Measurements from ENCODE around the gene RAB14. TPM values are rescaled to one million over a fixed set of nuclear protein-coding genes. Genes with fewer than 3 reads are reported as not detected.

RAB14 gene
- total RNA-seq, 2 experiments from 2014 or later, result 8.6 to 37.1 TPM

DNA sequence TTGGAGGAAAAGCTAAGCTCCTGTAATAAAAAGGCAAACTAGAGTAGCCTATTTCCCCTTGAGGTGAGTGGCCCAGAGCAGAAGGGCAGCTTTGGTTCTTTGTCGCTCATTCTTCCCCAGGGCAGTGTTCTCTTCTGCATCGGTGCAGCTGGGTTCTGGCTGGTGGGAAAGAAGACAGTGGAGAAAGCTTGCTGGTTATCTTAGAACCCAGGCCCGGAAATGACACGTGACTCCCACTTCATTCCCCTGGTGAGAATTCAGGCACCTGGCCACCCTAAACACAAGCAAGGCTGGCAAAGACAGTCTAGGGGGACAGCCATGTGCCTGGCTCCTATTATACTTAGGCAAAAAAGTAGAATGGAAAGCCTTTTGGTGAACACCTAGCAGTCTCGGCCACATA, 33.8 kb upstream of the RAB14 start:
- H2AFZ ChIP-seq (ENCODE audit: low read length), result no peak overlapping the region
- no peaks in the 10 kb centered on the region for H3K9me2 ChIP-seq (ENCODE audit: insufficient read depth, low read length)
- ChIA-PET CTCF (ENCODE audit: unreplicated experiment) (interaction anchor here (0.5 kb wide), 2 partner anchors 11 to 251 kb away, joined by 3 to 4 read pairs; no protein-coding TSS in a partner anchor), POLR2A (interaction anchor here (1.0 to 1.3 kb wide), 3 partner anchors 9 to 20 kb away, joined by 3 read pairs; no protein-coding TSS in a partner anchor)
- TF ChIP-seq EZH2phosphoT487 (IDR thresholded peaks at IDR 0.05; ENCODE audit: borderline replicate concordance, low read depth, low read length), result no peak
- TF ChIP-seq, protein P1, sequence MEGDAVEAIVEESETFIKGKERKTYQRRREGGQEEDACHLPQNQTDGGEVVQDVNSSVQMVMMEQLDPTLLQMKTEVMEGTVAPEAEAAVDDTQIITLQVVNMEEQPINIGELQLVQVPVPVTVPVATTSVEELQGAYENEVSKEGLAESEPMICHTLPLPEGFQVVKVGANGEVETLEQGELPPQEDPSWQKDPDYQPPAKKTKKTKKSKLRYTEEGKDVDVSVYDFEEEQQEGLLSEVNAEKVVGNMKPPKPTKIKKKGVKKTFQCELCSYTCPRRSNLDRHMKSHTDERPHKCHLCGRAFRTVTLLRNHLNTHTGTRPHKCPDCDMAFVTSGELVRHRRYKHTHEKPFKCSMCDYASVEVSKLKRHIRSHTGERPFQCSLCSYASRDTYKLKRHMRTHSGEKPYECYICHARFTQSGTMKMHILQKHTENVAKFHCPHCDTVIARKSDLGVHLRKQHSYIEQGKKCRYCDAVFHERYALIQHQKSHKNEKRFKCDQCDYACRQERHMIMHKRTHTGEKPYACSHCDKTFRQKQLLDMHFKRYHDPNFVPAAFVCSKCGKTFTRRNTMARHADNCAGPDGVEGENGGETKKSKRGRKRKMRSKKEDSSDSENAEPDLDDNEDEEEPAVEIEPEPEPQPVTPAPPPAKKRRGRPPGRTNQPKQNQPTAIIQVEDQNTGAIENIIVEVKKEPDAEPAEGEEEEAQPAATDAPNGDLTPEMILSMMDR (conservative IDR thresholded peaks at IDR 0.05; ENCODE audit: low read length), result no peak
- H3K9me3 ChIP-seq (ENCODE audit: low read length), result no peaks in the 10 kb centered on the region
- H3K4me3 ChIP-seq (ENCODE audit: low read depth, low read length, poor library complexity, severe bottlenecking), result no peak overlapping the region
- intact Hi-C loops (cut with micrococcal nuclease; ENCODE audit: unreplicated experiment), result no loop called here
- H3K36me3 ChIP-seq (ENCODE audit: insufficient read depth, low read length), result peaks cover 10% of the 10 kb centered on the region; the same call in 1 of the 2 replicates
- no peak overlapping the region for H3K27ac ChIP-seq (ENCODE audit: low read depth, low read length, poor library complexity, severe bottlenecking)
- H3K79me2 ChIP-seq (ENCODE audit: insufficient read depth, low read depth, low read length), result no peaks in the 10 kb centered on the region
- H3K4me1 ChIP-seq (ENCODE audit: insufficient read depth, low read length, poor library complexity, severe bottlenecking), result no peaks in the 10 kb centered on the region
- H3K4me2 ChIP-seq (ENCODE audit: low read length), result no peak overlapping the region
- no peak for DNase-seq (ENCODE audit: low spot score)
- no TSS peak for BruUV-seq (replicated peaks)
- no peaks in the 10 kb centered on the region for H4K20me1 ChIP-seq (ENCODE audit: insufficient read depth, low read length)

DNA sequence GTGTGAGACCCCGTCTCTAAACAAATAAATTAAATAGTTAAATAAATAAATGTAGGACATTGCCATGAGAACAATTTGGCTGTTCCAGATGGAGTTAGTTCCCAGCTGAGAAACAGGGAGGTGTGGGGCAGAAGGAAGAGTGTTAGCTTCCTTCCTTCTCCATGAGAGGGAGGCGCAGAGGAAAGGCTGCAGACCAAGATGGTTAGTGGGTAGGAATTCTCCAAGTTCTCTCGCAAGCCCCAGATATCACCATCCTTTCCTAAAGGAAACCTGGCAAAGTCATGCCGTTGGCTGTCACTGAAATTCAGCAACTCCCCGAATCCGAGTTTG, 33.1 kb upstream of the RAB14 start:
- no peak for DNase-seq (ENCODE audit: low spot score)
- TF ChIP-seq, protein P1 (conservative IDR thresholded peaks at IDR 0.05; ENCODE audit: low read length), result no peak
- no peak for TF ChIP-seq EZH2phosphoT487 (IDR thresholded peaks at IDR 0.05; ENCODE audit: borderline replicate concordance, low read depth, low read length)
- Histone ChIP-seq H3K4me2 (ENCODE audit: low read length) (no peak overlapping the region), H3K36me3 (ENCODE audit: insufficient read depth, low read length) (peaks cover 10% of the 10 kb centered on the region; the same call in 1 of the 2 replicates), H3K27ac (ENCODE audit: low read depth, low read length, poor library complexity, severe bottlenecking) (no peak overlapping the region), H3K79me2 (ENCODE audit: insufficient read depth, low read depth, low read length) (no peaks in the 10 kb centered on the region), H3K4me3 (ENCODE audit: low read depth, low read length, poor library complexity, severe bottlenecking) (no peak overlapping the region), H4K20me1 (ENCODE audit: insufficient read depth, low read length) (no peaks in the 10 kb centered on the region), H3K9me3 (ENCODE audit: low read length) (no peaks in the 10 kb centered on the region), H3K9me2 (ENCODE audit: insufficient read depth, low read length) (no peaks in the 10 kb centered on the region), H3K4me1 (ENCODE audit: insufficient read depth, low read length, poor library complexity, severe bottlenecking) (no peaks in the 10 kb centered on the region), H2AFZ (ENCODE audit: low read length) (no peak overlapping the region)
- POLR2A ChIA-PET, result interaction anchor here (1.0 to 1.3 kb wide), 2 partner anchors 8 to 19 kb away, joined by 3 read pairs; no protein-coding TSS in a partner anchor
- no TSS peak for BruUV-seq (replicated peaks)
- CTCF ChIA-PET (ENCODE audit: unreplicated experiment), result interaction anchor here (0.5 kb wide), 1 partner anchor 250 kb away, joined by 3 read pairs; no protein-coding TSS in a partner anchor
- intact Hi-C loops (cut with micrococcal nuclease; ENCODE audit: unreplicated experiment), result no loop called here
